Suprapubic skin (tissue), 4 donors: ENCODE results near the gene NXPH3. TPM values are rescaled to one million over a fixed set of nuclear protein-coding genes. Genes with fewer than 3 reads are reported as not detected.

Source experiments
- DNase-seq, 2 donors: peaks; one replicate each; pipeline ENCODE4 v3.0.0-alpha.2; 2019; ENCODE audit warnings: low spot score in 2 of 2
- H3K27ac ChIP-seq: fragments of 200-600 bp; sonication (generic); one replicate; pipeline ENCODE4 v1.5.1; 2019
- H3K27me3 ChIP-seq: fragments of 200-600 bp; sonication (generic); one replicate; pipeline ENCODE4 v1.5.1; 2019
- H3K36me3 ChIP-seq: fragments of 200-600 bp; sonication (generic); one replicate; pipeline ENCODE4 v1.5.1; 2019
- H3K4me1 ChIP-seq: fragments of 200-600 bp; sonication (generic); one replicate; pipeline ENCODE4 v1.5.1; 2019
- H3K4me3 ChIP-seq: fragments of 200-600 bp; sonication (generic); one replicate; pipeline ENCODE4 v1.5.1; 2019; ENCODE audit warnings: mild to moderate bottlenecking
- H3K9me3 ChIP-seq: fragments of 200-600 bp; sonication (generic); one replicate; pipeline ENCODE4 v1.5.1; 2019
- EP300 ChIP-seq: sonication (generic); formaldehyde crosslinking; IDR thresholded peaks from one replicate; pipeline ENCODE4 v1.6.1; 2017; ENCODE audit warnings: antibody characterized with exemption
- POLR2A ChIP-seq, 2 donors: fragments of 450-650 bp; IDR thresholded peaks; one replicate each; pipeline ENCODE4 v1.6.1; 2017; ENCODE audit warnings: antibody characterized with exemption in 2 of 2, mild to moderate bottlenecking in 2 of 2, moderate library complexity in 2 of 2
- POLR2AphosphoS5 ChIP-seq, 3 donors: sonication (generic); formaldehyde crosslinking; IDR thresholded peaks; one replicate each; pipeline ENCODE4 v1.6.1; 2017; ENCODE audit warnings: antibody characterized with exemption in 3 of 3
- WGBS: methylation state at CpG from one replicate; pipeline ENCODE4 v1.1.5; 2018; 5-methylcytosine and 5-hydroxymethylcytosine counted together
- total RNA-seq, 4 donors: library from RNA; depleted of rRNA; stranded (reverse); fragments of >200 nt; gene quantifications; one replicate each; pipeline ENCODE4 v1.1.0, GENCODE V29; 2016
- TF ChIP-seq, protein P1 (sequence below), 2 donors: fragments of 200-600 bp in 1 of 2; fragments of 450-650 bp in 1 of 2; sonication (generic) in 1 of 2; IDR thresholded peaks; one replicate each; pipeline ENCODE4 v1.5.1; 2016 to 2019; ENCODE audit warnings: antibody characterized with exemption in 2 of 2, mild to moderate bottlenecking in 1 of 2, moderate library complexity in 1 of 2

NXPH3 gene
- total RNA-seq, 4 donors from 2014 or later, result 1.3 to 5.0 (median 1.5) TPM

DNA sequence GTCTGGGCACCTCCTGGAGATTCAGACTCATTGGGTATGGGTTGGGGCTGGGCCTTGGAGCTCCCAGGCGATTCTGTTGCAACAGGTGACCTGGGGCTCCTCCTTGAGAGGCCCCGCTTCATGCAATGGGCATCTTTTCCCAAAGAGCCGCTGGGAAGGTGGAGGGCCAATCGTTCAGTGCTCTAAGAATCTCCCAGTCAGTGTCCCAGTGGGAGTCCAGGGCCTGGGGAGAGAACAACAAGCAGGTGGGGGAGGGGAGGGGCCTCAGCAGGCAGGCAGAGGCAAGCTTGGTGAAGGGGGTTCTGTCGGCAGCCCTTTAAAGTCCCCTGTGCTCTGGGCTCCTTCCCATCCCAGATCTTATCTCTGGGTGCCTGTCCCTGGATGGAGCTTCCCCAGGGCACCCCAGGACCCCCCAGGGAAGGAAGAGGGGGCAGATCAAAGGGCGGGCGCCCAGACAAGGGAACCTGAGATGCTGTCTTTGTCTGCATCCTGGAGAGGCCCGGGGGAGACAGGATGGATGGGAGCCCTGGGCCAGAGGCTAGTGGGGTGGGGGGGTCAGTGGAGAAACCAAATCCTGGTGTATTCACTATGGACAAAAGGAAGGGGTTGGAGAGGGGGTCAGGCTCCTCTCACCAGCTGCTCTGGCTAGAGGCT, 30.5 kb upstream of the NXPH3 start:
- peak; percentile 55 to 61 for DNase-seq
- no peaks in the 10 kb centered on the region for H3K9me3 ChIP-seq
- H3K36me3 ChIP-seq, result no peaks in the 10 kb centered on the region
- H3K27me3 ChIP-seq, result no peaks in the 10 kb centered on the region
- 84% methylated on average over 7 of the region's 8 CpGs for whole genome bisulfite sequencing
- H3K4me1 ChIP-seq, result peaks cover 18% of the 10 kb centered on the region
- TF ChIP-seq POLR2AphosphoS5 (IDR thresholded peaks at IDR 0.05) (no peak), EP300 (no peak), POLR2A (IDR thresholded peaks at IDR 0.05) (no peak)
- TF ChIP-seq, protein P1, sequence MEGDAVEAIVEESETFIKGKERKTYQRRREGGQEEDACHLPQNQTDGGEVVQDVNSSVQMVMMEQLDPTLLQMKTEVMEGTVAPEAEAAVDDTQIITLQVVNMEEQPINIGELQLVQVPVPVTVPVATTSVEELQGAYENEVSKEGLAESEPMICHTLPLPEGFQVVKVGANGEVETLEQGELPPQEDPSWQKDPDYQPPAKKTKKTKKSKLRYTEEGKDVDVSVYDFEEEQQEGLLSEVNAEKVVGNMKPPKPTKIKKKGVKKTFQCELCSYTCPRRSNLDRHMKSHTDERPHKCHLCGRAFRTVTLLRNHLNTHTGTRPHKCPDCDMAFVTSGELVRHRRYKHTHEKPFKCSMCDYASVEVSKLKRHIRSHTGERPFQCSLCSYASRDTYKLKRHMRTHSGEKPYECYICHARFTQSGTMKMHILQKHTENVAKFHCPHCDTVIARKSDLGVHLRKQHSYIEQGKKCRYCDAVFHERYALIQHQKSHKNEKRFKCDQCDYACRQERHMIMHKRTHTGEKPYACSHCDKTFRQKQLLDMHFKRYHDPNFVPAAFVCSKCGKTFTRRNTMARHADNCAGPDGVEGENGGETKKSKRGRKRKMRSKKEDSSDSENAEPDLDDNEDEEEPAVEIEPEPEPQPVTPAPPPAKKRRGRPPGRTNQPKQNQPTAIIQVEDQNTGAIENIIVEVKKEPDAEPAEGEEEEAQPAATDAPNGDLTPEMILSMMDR (IDR thresholded peaks at IDR 0.05), result no peak
- H3K4me3 ChIP-seq, result no peak overlapping the region
- no peak overlapping the region for H3K27ac ChIP-seq

DNA sequence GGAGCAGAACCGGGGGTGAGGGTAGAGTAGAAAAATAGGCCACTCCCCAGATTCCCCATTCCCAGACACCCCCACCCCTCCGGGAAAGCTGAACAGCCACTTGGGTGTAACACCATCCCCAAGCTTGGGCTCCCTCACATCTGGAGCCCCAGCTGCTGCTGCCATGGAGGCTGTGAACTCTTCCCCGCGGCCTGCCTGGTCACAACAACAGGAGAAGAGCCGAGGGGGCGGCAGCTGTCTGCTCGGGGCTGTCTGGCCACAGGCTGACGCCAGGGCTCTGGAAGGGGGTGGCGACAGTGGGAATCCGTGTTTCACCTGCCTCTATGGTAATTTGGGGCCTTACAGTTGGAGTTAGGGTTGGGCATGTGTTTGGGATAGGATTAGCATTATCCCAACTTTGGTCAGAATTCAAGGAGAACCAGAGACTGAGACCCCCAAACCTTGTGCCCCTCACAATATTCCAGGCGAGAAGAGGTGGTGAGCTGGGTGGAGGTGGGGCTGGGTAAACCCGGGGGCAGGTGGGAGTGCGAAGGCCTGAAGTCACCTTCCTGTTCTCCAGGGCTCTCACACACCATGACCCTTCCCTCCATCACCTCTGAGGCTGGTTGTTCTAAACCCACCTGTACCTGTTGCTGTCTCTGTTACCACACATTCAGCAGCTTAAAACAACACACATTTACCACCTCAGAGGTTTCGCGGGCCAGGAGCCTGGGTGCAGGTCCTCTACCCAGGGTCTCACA, 29.7 kb upstream of the NXPH3 start:
- peaks cover 18% of the 10 kb centered on the region for H3K4me1 ChIP-seq
- no peak overlapping the region for H3K27ac ChIP-seq
- H3K27me3 ChIP-seq, result no peaks in the 10 kb centered on the region
- 80% methylated on average over 14 of the region's 15 CpGs for WGBS
- H3K9me3 ChIP-seq, result no peaks in the 10 kb centered on the region
- H3K36me3 ChIP-seq, result no peaks in the 10 kb centered on the region
- no peak overlapping the region for H3K4me3 ChIP-seq
- DNase-seq, result peak; percentile 40 to 52
- no peak for TF ChIP-seq POLR2AphosphoS5 (IDR thresholded peaks at IDR 0.05)
- TF ChIP-seq, protein P1 (IDR thresholded peaks at IDR 0.05), result no peak

DNA sequence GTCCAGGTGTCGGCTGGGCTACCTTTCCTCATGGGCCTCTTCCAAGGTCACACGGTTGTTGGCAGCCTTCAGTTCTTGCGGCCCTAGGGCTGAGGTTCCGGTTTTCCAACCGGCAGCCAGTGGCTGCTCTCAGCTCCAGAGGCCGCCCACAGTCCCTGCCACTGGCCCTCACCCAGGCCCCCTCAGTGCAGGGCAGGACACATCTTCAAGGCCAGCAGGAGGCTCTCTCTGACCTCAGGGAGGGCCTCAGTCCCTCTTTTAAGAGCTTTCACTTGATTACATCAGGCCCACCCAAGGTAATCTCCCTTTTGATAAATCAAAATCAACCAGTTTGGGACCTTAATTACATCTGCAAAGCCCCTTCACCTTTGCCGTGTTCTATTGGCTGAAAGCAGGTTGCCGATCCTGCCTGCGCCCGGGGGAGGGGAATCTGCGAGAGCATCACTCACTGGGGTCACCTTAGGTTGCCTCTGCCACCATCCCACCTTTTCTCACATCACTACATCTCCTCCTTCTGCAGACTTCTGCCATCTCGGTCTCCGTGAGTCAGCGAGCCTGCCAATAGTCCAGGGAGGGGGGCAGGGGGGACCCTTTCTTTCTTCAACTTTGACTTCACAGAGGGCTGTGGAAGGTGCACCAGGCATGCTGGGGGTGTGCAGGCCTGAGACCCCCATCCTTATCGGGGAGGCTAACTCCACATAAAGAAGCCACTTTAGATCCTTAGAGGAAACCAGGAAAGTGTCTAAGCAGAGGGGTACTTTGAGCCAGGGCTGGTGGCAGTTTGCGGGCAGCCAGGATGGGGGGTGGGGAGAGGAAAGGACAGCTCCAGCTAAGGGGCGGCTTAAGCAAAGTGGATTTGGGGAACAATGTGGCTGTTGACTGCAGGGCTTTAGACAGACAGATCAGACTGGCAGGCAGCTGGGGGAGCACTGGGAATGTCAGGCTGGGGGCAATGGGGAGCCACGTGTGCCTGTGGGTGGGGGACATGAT, 28.8 kb upstream of the NXPH3 start:
- TF ChIP-seq EP300, result no peak
- no peak for TF ChIP-seq POLR2A (IDR thresholded peaks at IDR 0.05)
- no peak for TF ChIP-seq POLR2AphosphoS5 (IDR thresholded peaks at IDR 0.05)
- WGBS, result 81% methylated on average over 16 of the region's 18 CpGs
- no peak overlapping the region for H3K27ac ChIP-seq

DNA sequence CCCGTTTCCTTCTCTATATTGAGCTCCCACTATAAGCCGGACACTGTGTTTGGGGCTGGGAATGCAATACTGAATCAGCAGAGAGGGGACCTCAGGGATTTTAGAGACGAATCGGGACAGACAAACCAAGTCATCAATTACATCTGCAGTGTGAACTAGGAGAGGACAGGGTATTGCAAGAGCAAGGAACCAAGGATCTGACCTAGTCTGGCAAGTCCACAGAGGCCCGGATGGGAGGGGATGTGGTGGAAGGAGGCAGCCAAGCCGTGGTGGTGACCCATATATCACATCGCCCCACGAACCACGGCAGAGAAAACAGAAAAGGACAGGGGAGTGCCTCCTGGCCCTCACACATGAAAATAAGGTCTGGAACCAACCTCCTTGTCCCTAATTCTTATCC, 28.1 kb upstream of the NXPH3 start:
- no peaks in the 10 kb centered on the region for H3K9me3 ChIP-seq
- no peaks in the 10 kb centered on the region for H3K27me3 ChIP-seq
- H3K4me1 ChIP-seq, result peaks cover 20% of the 10 kb centered on the region
- WGBS, result 62% methylated on average over 9 of the region's 9 CpGs
- TF ChIP-seq EP300 (no peak), POLR2A (IDR thresholded peaks at IDR 0.05) (no peak), POLR2AphosphoS5 (IDR thresholded peaks at IDR 0.05) (no peak)
- TF ChIP-seq, protein P1 (IDR thresholded peaks at IDR 0.05), result no peak
- DNase-seq, result peak; percentile 40 to 74
- H3K36me3 ChIP-seq, result no peaks in the 10 kb centered on the region
- no peak overlapping the region for H3K4me3 ChIP-seq
- H3K27ac ChIP-seq, result no peak overlapping the region

More for the DNA sequence above, 28.8 kb upstream of the NXPH3 start:
- H3K9me3 ChIP-seq, result no peaks in the 10 kb centered on the region
- H3K27me3 ChIP-seq, result no peaks in the 10 kb centered on the region
- DNase-seq, result peak; percentile 21 to 52
- H3K4me1 ChIP-seq, result peaks cover 18% of the 10 kb centered on the region
- H3K36me3 ChIP-seq, result no peaks in the 10 kb centered on the region
- no peak overlapping the region for H3K4me3 ChIP-seq

DNA sequence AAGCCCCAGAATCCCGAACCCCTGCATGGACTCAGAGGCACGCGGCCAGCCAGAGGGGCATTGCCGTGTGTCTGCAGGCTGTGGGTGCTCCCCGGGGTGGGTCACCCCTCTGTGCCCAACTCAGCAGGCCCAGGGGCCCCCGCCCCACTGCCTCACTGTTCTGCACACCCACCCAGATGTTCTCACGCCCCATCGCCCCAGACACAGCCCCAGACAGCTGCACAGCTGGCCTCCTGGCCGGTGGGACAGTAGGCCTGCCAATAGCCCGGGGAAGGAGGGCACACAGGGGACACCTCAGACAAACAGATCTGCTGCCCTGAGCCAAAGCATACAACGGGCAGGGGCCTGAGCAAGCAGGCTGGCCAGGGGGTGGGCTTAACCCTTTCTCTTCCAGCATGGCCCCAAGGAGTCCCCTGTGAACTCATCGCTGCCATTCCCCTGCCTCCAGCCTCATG, 27.6 kb upstream of the NXPH3 start:
- DNase-seq, result peak; percentile 51 to 62
- Histone ChIP-seq H3K36me3 (no peaks in the 10 kb centered on the region), H3K27ac (no peak overlapping the region), H3K27me3 (no peaks in the 10 kb centered on the region), H3K4me1 (peaks cover 19% of the 10 kb centered on the region), H3K9me3 (no peaks in the 10 kb centered on the region), H3K4me3 (no peak overlapping the region)
- 76% methylated on average over 9 of the region's 12 CpGs for WGBS
- TF ChIP-seq POLR2AphosphoS5 (IDR thresholded peaks at IDR 0.05) (no peak), POLR2A (IDR thresholded peaks at IDR 0.05) (no peak), EP300 (no peak)
- TF ChIP-seq, protein P1 (IDR thresholded peaks at IDR 0.05), result no peak
